Effector CD8-positive, alpha-beta T cell (primary cell): ENCODE measurements around the gene MMRN2.

ENCODE experiments used
- DNase-seq: peaks from one replicate; lab custom pipeline; 2025; lab: John Stamatoyannopoulos, UW

MMRN2 gene

GRCh38 chr10:86970162-86970981 is 13.0 kb upstream of the MMRN2 start:
- DNase-seq, result no peak

- DNase-seq, result no peak
These were observed 12.1 kb upstream of the MMRN2 start for GRCh38 chr10:86969421-86970041.

GRCh38 chr10:86968994-86969355 is 11.6 kb upstream of the MMRN2 start:
- no peak for DNase-seq

- no peak for DNase-seq
These were observed 11.0 kb upstream of the MMRN2 start, which contains the start of gene ADIRF for GRCh38 chr10:86968271-86968993. ADIRF (plus strand) TSS chr10:86968482; CDS start chr10:86968545, 63 bp downstream.

- DNase-seq, result no peak
These were observed 10.1 kb upstream of the MMRN2 start for GRCh38 chr10:86967481-86967941.

GRCh38 chr10:86965986-86966654 is 8.7 kb upstream of the MMRN2 start:
- no peak for DNase-seq

GRCh38 chr10:86964847-86965190 is 7.4 kb upstream of the MMRN2 start:
- DNase-seq, result no peak

- DNase-seq, result no peak
These were observed 6.8 kb upstream of the MMRN2 start for GRCh38 chr10:86964061-86964846.

- DNase-seq, result no peak
These were observed 6.0 kb upstream of the MMRN2 start for GRCh38 chr10:86963341-86963919.

- DNase-seq, result no peak
These were observed 5.5 kb upstream of the MMRN2 start for GRCh38 chr10:86962981-86963310.

- DNase-seq, result no peak
These were observed 4.9 kb upstream of the MMRN2 start for GRCh38 chr10:86962136-86962980.

GRCh38 chr10:86961481-86962091 is 4.2 kb upstream of the MMRN2 start:
- no peak for DNase-seq

GRCh38 chr10:86960863-86961434 is 3.5 kb upstream of the MMRN2 start:
- no peak for DNase-seq

- DNase-seq, result no peak
These were observed 2.8 kb upstream of the MMRN2 start for GRCh38 chr10:86960003-86960862.

GRCh38 chr10:86959737-86960002 is 2.3 kb upstream of the MMRN2 start:
- DNase-seq, result no peak

- no peak for DNase-seq
These were observed 1.7 kb upstream of the MMRN2 start for GRCh38 chr10:86958901-86959736.

GRCh38 chr10:86958116-86958900 is 893 bp upstream of the MMRN2 start, which contains the start of gene SNCG:
SNCG (plus strand) TSS chr10:86958599; CDS start chr10:86958698, 99 bp downstream.
- no peak for DNase-seq
